ENCODE results near the gene BRI3. TPM values are rescaled to one million over a fixed set of nuclear protein-coding genes. Genes with fewer than 3 reads are reported as not detected.

Gene BRI3
- total RNA-seq, 2 donors from 2014 or later: 29.0 to 44.9 TPM

DNA sequence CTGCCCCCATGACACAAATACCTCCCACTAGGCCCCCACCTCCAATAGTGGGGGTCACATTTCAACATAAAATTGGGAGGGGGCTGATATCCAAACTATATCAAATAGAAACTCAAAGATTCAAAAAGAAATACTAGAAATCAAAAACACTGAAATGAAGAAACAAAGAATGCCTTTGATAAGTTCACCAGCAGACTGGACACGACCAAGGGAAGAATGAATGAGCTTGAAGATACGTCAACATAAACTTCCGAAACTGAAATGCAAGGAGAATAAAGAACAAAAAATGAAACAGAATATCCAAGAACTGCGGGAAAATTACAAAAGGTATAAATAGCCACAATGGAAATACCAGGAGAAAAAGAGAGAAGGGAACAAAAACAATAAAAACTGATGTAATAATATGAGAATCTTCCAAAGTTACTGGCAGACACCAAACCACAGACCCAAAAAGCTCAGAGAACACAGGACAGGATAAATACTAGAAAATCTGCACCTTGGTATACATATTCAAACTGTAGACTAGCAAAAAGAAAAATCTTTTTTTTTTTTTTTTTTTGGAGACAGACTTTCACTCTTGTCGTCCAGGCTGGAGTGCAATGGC is 49.5 kb downstream of the BRI3 start:
- H3K9me3 ChIP-seq: no peaks in the 10 kb centered on the region
- H3K36me3 ChIP-seq (replicated peaks in 1 of 2; ENCODE audit: insufficient read depth in 1 of 2, low read depth in 2 of 2): no peaks in the 10 kb centered on the region
- no peak for ATAC-seq
- H3K4me3 ChIP-seq: no peak overlapping the region
- no peak for DNase-seq
- H3K4me1 ChIP-seq: no peaks in the 10 kb centered on the region
- TF ChIP-seq, protein P1, sequence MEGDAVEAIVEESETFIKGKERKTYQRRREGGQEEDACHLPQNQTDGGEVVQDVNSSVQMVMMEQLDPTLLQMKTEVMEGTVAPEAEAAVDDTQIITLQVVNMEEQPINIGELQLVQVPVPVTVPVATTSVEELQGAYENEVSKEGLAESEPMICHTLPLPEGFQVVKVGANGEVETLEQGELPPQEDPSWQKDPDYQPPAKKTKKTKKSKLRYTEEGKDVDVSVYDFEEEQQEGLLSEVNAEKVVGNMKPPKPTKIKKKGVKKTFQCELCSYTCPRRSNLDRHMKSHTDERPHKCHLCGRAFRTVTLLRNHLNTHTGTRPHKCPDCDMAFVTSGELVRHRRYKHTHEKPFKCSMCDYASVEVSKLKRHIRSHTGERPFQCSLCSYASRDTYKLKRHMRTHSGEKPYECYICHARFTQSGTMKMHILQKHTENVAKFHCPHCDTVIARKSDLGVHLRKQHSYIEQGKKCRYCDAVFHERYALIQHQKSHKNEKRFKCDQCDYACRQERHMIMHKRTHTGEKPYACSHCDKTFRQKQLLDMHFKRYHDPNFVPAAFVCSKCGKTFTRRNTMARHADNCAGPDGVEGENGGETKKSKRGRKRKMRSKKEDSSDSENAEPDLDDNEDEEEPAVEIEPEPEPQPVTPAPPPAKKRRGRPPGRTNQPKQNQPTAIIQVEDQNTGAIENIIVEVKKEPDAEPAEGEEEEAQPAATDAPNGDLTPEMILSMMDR (IDR thresholded peaks at IDR 0.05): no peak
- no peak for TF ChIP-seq POLR2A (IDR thresholded peaks at IDR 0.05)
- H3K27ac ChIP-seq: no peak overlapping the region
- no peaks in the 10 kb centered on the region for H3K27me3 ChIP-seq
- WGBS, 2 donors: 91 to 94% methylated on average over 5 of the region's 5 CpGs
- intact Hi-C loops (cut with DNase I): no loop called here

GRCh38 chr7:98334081-98334480 is 52.6 kb downstream of the BRI3 start:
- H3K36me3 ChIP-seq (replicated peaks in 1 of 2; ENCODE audit: insufficient read depth in 1 of 2, low read depth in 2 of 2): no peaks in the 10 kb centered on the region
- no peak overlapping the region for H3K27ac ChIP-seq
- no peaks in the 10 kb centered on the region for H3K27me3 ChIP-seq
- intact Hi-C loops (cut with DNase I): no loop called here
- no peaks in the 10 kb centered on the region for H3K4me1 ChIP-seq
- ATAC-seq: no peak
- no peaks in the 10 kb centered on the region for H3K9me3 ChIP-seq
- WGBS, 2 donors: 76 to 78% methylated on average over 1 of the region's 1 CpG
- no peak for TF ChIP-seq POLR2A (IDR thresholded peaks at IDR 0.05)
- TF ChIP-seq, protein P1 (IDR thresholded peaks at IDR 0.05): no peak
- DNase-seq: no peak
- no peak overlapping the region for H3K4me3 ChIP-seq

DNA sequence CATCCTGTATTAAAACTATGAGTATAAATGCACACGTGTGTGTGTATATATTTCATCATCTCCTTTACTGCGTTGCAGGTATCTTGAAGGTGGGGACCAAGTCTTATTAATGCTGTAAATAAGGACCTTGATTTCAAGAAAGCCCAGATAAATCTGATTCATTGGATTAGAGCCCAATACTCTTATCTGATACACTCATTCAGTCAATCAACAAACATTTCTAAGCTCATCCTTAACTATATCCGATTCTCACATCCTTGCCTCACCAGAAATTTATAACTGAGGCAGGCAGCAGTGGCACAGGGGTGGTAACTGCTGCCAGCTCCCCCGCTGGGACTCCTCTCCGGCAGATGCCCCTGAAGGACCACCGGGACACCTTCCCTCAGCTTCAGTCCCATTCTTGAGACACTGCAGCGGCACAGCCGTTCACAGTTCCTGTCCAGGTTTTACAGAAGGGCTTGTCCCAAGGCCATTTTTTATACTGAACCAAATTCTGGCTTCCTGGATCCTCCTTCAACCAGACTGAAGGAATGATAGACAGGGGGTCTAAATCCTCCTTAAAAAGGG is 54.0 kb downstream of the BRI3 start:
- WGBS, 2 donors: 88 to 90% methylated on average over 8 of the region's 8 CpGs
- Histone ChIP-seq H3K27me3 (no peaks in the 10 kb centered on the region), H3K36me3 (replicated peaks in 1 of 2; ENCODE audit: insufficient read depth in 1 of 2, low read depth in 2 of 2) (no peaks in the 10 kb centered on the region), H3K27ac (no peak overlapping the region), H3K4me3 (no peak overlapping the region), H3K9me3 (no peaks in the 10 kb centered on the region), H3K4me1 (no peaks in the 10 kb centered on the region)
- intact Hi-C loops (cut with DNase I): no loop called here
- DNase-seq (no peak), ATAC-seq (no peak)
- no peak for TF ChIP-seq POLR2A (IDR thresholded peaks at IDR 0.05)
- TF ChIP-seq, protein P1 (IDR thresholded peaks at IDR 0.05): no peak

GRCh38 chr7:98338441-98338840 is 57.0 kb downstream of the BRI3 start:
- no peak overlapping the region for H3K27ac ChIP-seq
- 93 to 96% methylated on average over 6 of the region's 6 CpGs for WGBS, 2 donors
- no peaks in the 10 kb centered on the region for H3K9me3 ChIP-seq
- no peak for ATAC-seq
- no peak overlapping the region for H3K4me3 ChIP-seq
- TF ChIP-seq, protein P1 (IDR thresholded peaks at IDR 0.05): no peak
- TF ChIP-seq POLR2A (IDR thresholded peaks at IDR 0.05): no peak
- peaks cover 7% of the 10 kb centered on the region for H3K4me1 ChIP-seq
- intact Hi-C loops (cut with DNase I): no loop called here
- H3K27me3 ChIP-seq: no peaks in the 10 kb centered on the region
- no peak for DNase-seq
- no peaks in the 10 kb centered on the region for H3K36me3 ChIP-seq (replicated peaks in 1 of 2; ENCODE audit: insufficient read depth in 1 of 2, low read depth in 2 of 2)

DNA sequence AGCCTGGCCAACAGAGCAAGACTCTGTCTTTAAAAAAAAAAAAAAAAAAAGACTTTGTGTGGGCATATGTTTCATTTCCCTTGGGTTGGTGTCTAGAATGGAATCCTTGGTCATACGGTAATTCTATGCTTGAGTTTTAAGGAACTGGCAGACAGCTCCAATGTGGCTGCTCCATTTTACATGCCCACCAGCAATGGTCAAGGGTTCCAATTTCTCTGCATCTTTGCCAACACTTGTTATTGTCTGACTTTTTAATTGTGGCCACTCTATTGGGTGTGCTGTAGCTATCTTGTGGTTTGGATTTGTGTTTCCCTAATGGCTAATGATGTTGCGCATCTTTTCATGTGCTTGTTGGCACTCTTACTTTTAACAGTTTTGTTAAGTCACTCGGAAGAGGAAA is 57.6 kb downstream of the BRI3 start:
- ATAC-seq (no peak), DNase-seq (no peak)
- intact Hi-C loops (cut with DNase I): no loop called here
- Histone ChIP-seq H3K4me3 (no peak overlapping the region), H3K4me1 (peaks cover 7% of the 10 kb centered on the region), H3K36me3 (replicated peaks in 1 of 2; ENCODE audit: insufficient read depth in 1 of 2, low read depth in 2 of 2) (no peaks in the 10 kb centered on the region), H3K27ac (no peak overlapping the region), H3K9me3 (no peaks in the 10 kb centered on the region), H3K27me3 (no peaks in the 10 kb centered on the region)
- 94 to 98% methylated on average over 3 of the region's 3 CpGs for WGBS, 2 donors
- TF ChIP-seq, protein P1 (IDR thresholded peaks at IDR 0.05): no peak
- TF ChIP-seq POLR2A (IDR thresholded peaks at IDR 0.05): no peak
